Gastrocnemius medialis (tissue), 4 donors: ENCODE measurements around the gene ASCL1.

Source experiments
- CTCF ChIP-seq, 5 experiments: fragments of 450-650 bp in 3 of 5; fragments of 200-600 bp in 2 of 5; sonication (generic) in 2 of 5; IDR thresholded peaks in 4 of 5; conservative IDR thresholded peaks in 1 of 5; 1 replicate in 4 of 5; 2 replicates in 1 of 5; pipeline ENCODE4 v1.5.1; 2016 to 2019; ENCODE audit warnings: antibody characterized with exemption in 5 of 5, mild to moderate bottlenecking in 3 of 5, moderate library complexity in 3 of 5
- POLR2A ChIP-seq, 2 donors: fragments of 450-650 bp; IDR thresholded peaks; one replicate each; pipeline ENCODE4 v1.6.1; 2017; ENCODE audit warnings: antibody characterized with exemption in 2 of 2, mild to moderate bottlenecking in 2 of 2, moderate library complexity in 2 of 2

DNA sequence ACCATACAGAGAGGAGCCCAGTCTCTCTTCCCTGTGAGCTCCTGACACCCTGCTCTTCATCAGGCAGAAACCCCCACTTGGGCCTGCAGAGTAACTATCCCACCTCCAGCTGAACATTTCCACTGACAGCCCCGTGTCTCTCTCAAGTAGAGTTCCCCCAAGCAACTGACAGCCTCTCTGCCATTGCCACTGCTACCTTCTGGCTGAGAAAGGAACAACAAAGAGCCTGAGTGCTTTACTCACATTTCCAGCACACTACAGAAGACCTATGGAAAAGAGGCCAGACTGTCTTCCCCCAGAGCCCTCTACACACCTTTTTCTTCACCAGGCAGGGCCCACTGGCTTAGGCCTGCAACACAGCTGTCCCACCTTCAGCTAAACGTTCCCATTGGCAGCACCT is 18.4 kb upstream of the ASCL1 start:
- TF ChIP-seq CTCF (IDR thresholded peaks at IDR 0.05 in 4 of 5, conservative IDR thresholded peaks at IDR 0.05 in 1 of 5) (no peak), POLR2A (IDR thresholded peaks at IDR 0.05) (no peak)
